Occipital lobe (tissue), 2 donors: ENCODE results near the gene OR2F2. TPM values are rescaled to one million over a fixed set of nuclear protein-coding genes. Genes with fewer than 3 reads are reported as not detected.
A peak's percentile ranks its signal among the peaks of the same experiment; 100 is the strongest.

Experiments used
- DNase-seq: peaks from one replicate; lab custom pipeline; 2025; lab: John Stamatoyannopoulos, UW
- total RNA-seq: library from RNA; depleted of rRNA; stranded (reverse); fragments of >200 nt; gene quantifications from one replicate; pipeline ENCODE4 v1.2.3, GENCODE V29; 2014

OR2F2 gene, protein sequence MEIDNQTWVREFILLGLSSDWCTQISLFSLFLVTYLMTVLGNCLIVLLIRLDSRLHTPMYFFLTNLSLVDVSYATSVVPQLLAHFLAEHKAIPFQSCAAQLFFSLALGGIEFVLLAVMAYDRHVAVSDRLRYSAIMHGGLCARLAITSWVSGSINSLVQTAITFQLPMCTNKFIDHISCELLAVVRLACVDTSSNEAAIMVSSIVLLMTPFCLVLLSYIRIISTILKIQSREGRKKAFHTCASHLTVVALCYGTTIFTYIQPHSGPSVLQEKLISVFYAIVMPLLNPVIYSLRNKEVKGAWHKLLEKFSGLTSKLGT
- total RNA-seq, result not detected

DNA sequence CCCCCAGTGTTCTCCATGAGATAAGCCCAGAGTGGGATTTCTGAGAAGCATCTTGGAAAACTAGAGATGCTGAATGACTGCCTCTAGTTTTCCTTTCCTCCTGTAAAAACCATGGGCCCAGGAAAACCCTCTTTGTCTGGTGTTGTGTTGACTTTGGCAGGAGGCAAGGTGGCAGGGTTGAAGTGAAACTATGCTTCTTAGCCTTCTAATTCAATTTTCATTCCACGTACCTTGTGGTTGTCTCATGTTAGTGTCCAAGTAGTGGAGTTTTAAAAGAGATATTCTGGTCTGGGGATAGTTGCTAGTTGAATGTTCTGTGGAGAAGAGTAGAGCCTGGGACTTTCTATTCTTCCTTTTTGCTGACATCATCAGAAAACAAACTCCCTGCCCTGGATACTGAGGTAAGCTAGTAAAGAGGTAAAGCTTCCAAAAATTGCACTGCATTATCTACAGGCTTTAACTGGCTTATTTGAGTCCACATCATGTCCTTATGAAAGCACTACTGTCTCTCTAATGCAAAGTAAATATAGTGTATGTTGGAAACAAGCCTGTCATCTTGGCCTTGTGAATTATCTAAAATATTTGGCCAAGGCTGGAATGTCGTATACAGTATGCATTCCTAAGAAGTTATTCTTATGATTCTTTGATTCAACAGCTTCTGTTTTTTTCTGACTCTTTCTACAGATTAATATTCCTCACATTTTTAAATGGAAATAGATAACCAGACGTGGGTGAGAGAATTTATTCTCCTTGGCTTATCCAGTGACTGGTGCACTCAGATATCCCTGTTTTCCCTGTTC, at the start of gene OR2F2:
TSS of gene OR2F2 (plus strand) at position 708 of the 800 bp plus-strand sequence. CDS start at position 708, 0 bp downstream.
- DNase-seq, result no peak

DNA sequence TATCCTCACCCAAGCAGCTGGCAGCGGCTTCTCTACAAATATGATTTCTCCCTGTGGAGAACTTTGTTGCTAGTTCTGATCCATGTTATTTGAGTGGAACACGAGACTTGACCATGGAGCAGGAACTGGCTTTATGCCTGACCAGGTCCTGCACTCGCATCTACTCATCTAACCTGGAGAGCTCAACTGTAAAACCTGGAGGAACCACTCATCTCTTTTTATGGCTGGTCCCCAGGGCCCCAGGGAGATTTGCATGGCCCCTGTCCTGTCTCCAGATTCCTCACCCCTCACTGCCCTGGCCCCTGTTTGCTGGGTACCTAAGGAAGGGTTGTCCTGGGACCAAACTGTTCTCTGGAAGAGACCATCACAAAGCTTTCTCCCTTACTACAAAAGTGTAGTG, 49.1 kb upstream of the OR2F2 start:
- DNase-seq, result no peak

DNA sequence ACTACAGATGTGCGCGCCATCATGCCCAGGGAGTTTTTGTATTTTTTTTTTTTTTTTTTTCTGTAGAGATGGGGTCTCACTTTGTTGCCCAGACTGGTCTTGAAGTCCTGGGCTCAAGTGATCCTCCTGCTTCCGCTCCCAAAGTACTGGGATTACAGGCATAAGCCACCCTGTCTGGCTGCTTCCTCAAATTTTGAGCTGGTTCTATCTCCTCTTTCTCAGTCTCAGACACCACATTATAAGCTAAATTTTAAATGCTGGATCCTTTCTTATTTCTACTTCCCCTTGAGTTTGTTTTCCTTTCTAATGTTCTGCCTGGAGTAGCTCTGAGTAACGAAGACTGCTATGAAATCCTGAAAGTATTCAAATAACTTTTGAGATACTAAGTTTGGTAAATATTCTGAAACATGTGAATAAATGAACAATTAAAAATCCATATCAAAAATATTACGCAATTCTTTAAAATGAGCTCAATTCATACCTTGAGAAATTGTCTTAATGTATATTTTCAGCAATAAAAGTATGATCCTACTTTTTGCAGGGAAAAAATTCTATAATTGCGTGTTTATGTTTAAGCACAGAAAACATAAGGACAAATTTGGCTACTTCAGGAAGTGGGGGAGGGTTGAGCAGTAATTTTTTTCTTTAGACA, 48.1 kb upstream of the OR2F2 start:
- no peak for DNase-seq

DNA sequence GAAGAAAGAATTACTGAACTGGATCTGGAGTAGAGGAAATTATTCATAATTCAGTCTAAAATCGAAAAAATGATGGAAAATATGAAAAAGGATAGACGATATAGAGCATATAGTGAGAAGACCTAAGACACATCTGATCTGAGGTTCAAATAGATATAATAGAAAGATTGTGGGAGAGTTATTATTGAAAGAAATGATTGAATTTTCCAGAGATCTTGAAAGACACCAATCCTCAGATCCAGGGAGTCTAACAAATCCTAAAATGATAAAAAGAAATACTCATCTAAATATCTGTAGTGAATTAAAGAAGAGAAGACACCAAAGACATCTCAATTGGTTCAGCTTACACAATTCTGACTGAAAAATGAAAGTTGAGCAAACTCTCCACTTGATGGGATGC, 46.0 kb upstream of the OR2F2 start:
- DNase-seq, result no peak

DNA sequence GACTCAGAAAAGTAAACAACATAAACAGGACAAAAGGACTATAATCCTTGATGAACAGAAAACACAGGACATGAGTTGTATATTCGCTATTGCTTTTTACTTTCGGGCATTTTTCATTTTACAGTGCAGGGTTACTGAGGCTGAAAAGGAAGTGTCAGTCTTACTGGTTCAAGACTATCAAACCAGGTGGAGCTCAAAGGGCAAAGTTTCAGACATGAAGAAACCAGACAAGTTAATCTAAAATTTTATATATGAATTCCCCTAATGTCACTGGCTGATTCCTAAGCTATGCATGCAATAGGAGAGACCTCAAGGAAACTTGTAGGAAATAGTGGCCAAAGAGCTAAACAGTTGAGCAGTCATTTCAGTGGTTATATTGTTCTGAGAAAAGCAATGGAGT, 44.5 kb upstream of the OR2F2 start:
- DNase-seq, result no peak

DNA sequence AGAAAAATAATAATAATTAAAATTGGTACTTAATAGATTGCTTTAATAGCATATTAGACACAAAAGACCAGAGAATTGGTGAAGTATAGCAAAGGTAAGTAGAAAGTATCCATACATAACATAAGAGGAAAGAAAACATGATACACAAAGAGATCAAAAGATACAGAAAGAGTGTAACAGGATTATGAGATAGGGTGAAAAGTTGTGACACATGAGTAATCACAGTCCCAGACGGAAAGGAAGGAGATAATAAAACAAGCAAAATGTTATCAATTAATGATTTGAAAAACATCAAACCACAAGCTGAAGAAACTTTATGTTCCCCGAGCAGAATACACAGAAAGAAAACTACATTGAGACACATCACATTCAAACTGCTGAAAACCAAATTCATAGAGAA, 43.6 kb upstream of the OR2F2 start:
- DNase-seq, result no peak

DNA sequence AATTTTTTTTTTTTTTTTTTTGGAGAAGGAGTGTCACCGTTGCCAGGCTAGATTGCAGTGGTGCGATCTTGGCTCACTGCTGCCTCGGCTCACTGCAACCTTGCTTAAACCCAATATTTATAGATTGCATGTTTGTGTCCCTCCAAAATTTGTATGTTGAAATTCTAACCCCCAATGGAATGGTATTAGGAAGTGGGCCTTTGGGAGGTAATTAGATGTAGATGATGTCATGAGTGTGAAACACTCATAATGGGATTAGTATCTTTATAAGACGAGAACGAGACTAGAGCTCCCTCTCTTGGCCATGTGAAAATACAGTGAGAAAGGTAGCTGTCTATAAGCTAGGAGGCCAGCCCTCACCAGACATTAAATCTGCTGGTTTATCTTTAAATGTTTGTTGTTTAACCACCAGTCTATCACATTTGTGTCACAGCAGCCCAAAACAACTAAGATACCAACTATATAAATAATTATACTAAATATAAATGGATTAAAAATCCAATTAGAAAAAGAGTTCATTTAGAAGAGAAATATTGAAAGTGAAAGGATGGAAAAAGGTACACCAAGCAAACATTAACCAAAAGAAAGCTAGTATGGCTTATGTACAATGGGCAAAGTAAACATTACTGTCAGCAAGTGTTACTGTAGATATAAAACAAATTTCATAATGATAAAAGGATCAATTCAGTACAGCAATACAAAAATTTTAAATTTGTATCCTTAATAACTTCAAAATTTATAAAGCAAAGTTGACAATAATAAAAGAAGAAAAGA, 42.3 kb upstream of the OR2F2 start:
- DNase-seq, result no peak

DNA sequence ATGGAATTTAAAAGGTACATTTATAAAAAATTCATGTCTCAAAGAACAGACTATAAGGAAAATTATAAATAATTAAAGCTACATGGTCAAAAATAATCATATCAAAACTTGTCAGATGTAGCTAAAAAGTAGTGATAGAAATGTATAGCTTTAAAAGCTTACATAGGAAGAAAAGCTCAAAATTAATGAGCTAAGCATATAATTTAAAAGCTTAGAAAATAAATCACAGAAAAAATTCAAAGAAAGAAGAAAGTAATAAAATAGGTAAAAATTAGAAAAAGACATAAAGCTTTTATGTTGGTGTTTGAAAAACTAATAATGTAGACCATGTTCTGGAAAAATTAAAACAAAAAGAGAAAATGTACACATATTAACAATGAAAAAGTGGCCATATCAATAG, 38.4 kb upstream of the OR2F2 start:
- no peak for DNase-seq

DNA sequence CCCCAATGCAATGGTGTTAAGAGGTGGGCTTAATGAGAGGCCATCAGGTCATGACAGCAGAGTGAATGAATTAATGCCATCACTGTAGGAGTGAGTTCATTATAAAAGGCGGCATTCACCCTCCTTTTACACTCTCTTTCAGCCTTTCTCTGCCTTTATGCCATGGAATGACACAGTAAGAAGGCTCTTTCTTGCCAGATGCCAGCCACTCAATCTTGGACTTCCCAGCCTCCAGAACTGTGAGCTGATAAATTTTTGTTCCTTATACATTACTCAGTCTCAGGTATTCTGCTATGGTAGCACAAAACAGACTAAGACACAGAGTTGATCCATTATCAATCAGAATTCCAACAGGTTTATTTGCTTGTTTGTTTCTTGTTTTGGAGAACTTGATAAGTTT, 36.2 kb upstream of the OR2F2 start:
- no peak for DNase-seq

DNA sequence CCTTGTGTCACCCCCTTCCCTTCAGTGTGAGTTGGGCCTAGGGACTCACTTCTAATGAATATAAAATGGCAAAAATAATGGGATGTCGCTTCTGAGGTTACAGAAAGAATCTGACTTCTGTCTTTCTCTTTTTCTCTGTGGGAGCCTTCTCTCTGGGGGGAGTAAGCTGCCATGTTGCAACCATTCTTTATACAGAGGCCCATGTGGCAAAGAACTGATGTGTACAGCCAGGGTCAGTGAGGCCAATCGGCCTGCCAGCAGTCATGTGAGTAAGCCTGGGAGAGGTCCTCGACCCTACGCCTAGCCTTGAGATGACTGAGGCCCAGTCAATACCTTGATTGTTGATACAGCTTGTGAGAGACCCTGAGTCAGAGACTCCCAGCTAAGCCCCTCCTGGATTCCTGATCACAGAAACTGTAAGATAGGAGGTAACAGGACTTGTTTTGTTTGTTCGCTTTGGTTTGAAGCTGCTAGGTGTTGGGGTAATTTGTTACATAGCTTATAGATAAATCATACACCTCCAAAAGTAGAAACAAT, 34.7 kb upstream of the OR2F2 start:
- no peak for DNase-seq

DNA sequence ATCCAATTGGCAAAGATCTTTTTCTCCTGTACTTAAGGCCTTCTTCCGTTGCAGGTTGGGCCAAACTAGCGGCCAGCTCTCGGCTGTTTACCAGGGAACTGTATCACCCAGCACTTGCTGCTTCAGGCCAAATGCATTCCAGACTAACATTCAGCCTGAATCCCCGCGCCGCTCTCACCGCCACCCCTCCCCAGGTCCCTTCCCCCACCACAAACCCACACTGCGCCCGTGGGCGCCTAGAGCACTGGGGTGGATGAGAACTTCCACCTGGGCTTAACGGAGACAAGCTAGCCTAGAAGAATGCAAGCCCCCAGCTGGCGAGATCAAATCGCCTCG, 33.7 kb upstream of the OR2F2 start:
- DNase-seq, result peak; percentile 46

DNA sequence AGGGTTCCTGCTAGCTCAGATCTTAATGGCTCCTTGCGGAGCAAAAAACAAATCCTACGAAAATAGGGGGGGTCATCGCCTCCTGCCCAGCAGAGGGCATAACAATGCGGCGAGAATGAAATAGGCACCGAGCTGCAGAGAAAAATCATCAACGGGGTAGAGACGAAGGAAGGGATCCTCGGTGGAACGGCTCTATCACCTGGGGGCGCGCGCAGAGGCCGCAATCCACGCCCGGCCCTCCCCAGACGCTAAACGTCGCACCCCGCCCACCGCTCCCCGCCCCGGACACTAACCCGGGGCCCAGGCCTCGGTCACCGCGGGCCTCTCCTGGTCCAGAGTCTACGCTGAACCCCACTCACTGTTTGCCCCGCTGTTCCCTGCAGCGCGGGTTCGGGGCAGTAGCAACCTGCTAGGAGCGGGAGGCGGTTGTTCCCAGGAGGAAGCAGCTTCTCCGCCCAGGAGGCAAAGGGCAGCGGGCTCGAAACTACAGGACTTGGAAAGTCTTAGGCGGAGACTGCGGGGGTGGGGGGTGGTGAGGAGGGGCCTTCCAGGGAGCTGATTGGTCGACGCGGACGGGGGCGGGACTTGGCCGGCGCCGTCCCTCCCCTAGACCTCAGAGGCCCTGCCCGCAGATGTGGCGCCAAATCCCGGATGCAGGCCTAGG, 33.2 kb upstream of the OR2F2 start, which contains the start of gene TCAF1:
TSS of gene TCAF1 (minus strand) at position 509 of the 664 bp plus-strand sequence. CDS start 25,568 bp downstream, outside the sequence.
- DNase-seq, result peak; percentile 93

DNA sequence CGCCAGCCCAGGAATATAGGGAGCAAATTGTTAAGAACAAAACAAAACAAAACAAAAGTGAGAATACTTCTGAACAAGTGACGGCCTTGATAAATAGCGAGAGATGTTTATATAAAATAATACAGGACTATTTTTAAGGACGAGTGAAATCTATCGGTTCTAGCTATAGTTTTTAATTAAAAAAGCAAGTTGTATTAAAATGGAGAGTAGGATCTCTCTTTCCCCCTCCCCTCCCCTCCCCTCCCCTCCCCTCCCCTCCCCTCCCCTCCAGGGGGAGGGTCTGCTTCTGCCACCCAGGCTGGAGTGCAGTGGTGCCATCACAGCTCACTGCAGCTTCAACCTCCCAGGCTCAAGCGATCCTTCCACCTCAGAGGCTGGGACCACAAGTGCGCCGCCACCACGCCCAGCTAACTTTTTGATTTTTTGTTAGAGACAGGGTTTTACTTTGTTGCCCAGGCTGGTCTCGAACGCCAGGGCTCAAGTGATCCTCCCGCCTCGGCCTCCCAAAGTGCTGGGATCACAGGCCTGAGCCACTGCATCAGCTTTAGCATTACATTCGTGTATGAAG, 32.6 kb upstream of the OR2F2 start:
- DNase-seq, result no peak

DNA sequence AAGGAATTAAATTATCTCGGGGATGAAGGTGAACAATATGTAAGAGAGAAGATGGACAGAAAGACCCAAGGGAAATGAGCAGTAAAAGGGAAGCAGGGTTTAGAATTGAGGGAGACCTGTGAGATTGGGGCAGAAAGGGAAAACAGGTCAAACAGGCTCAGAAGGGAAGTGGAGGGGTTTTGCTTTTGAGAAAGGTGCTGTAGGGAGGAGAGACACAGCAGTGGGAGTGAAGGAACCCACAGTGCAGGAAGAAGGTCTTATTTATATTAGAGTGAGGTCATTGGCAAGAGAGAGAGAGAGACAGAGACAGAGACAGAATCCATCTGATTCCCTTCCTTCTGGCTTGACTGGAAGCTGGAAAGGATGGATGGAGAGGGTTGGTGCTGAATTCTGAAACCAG, 29.5 kb upstream of the OR2F2 start:
- DNase-seq, result no peak

DNA sequence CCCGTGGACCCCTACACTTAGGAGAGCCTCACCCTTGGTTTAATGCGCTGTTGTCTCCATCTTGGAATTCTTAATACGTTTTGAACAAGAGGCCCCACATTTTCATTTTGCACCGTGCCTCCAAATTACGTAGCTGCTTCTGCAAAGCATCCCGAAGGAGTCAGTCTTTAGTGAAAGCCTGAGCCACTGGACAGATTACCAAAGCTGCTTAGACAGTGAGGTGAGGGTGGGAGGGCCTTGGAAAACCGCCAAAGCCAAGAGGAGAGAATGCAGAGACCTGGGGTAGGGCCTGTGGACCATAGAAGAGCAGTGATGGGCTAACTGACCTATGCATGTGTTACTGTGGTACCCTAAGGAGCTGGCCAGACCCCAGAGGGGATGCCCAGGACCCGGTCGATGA, 28.9 kb upstream of the OR2F2 start:
- DNase-seq, result no peak

DNA sequence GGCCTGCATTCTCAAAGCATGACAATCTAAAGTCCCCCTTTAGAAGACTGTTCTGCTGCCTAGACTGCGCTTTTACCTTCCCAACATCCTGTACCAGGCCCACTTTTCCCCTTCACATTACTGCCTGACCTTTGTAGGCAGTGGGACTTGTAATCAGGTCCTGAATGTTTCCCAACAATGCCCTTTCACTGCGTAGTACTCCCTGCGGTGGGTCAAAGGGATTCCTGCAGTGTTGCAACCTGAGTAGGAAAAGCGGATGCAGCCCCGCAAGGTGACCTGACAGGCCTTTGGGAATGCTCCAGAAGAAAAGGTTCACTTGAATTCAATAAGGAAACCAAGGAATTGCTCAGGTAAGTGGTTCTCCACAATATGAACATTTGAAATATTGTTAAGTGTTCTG, 28.1 kb upstream of the OR2F2 start:
- DNase-seq, result no peak

DNA sequence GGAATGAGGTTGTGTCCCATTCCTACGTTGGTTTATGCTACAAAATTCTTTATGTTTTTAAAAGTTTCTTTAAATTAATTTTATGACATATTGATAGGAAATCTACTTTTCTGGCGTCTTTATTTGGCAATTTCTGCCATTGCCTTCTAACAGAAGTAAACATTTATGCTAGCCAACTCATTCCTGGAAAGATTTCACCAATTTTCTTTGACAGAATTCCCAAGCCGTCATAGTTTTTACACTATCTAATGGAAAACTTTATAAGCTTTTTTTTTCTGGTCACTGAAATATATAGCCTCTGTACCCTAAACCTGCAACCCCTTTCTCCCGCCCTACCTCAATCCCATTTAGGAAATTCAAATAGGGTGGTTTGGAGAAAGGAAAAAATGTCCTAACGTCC, 26.9 kb upstream of the OR2F2 start:
- DNase-seq, result no peak

DNA sequence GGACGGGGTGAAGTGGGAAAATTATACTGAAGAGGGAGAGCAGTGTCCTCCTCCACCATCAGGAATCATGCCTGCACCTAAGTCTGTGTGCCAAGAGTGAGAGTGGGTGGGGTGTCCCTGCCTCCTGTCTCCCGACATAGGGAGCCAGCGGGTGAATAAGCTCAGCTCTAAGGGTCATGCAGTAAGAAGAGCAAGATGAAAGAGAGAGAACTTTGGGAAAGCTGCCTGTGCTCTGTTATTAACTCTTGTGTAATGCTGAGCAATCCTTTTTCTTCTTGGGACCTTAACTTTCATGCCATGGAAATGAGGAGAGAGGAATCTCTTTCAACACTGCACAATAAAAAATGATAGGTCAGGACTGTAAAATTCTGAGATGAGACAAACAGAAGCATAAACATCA, 25.2 kb upstream of the OR2F2 start:
- DNase-seq, result no peak

DNA sequence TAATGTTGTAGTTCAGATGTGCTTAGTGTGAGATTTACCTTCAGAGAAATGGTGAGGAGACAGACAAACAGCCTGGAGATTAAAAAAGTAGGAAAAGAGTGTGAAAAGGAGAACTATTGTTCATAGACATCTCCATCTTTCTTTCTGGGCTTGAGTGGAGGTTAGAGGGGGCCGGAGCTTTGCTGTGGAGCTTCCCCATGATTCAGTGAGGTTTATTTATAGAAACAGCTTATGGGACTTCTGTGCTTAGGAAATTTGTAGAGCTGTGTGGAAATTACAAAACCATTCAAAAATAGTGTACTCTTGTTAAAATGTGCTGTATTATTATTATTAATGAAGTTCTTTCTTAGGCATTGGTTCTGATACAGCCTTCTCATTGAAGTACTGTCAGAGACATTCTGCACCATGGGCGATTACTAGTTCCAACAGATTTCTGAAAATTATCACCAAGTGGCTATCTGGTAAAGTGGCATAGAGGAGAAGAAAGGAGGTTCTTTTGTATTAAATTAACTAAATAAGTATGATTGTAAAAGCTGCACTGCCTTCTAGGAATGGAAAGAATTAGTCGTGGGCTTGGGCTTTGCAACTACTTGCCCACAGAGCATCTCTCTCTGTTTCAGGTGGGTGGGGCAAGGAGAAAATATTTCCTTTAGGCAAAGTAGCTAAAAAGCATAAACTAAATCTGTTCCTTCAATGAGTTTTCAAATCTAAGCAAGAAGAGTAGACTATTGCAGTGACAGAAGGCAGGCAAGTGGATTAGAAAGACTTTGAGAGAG, 24.4 kb upstream of the OR2F2 start:
- DNase-seq, result no peak
